Muscle of leg (tissue), 11 donors: ENCODE measurements around the gene SH3RF3. TPM values are rescaled to one million over a fixed set of nuclear protein-coding genes. Genes with fewer than 3 reads are reported as not detected.

Experiments used
- DNase-seq: peaks from one replicate; pipeline ENCODE4 v3.0.0; 2013
- H3K27ac ChIP-seq: one replicate; pipeline ENCODE4 v1.5.1; 2013; ENCODE audit warnings: mild to moderate bottlenecking, low read length, control low read depth
- H3K27me3 ChIP-seq: one replicate; pipeline ENCODE4 v1.6.1; 2013; ENCODE audit warnings: low read length; ENCODE audit not compliant: control insufficient read depth, insufficient read depth
- H3K36me3 ChIP-seq: one replicate; pipeline ENCODE4 v1.6.1; 2013; ENCODE audit warnings: low read length; ENCODE audit not compliant: control insufficient read depth, insufficient read depth
- H3K4me1 ChIP-seq: one replicate; pipeline ENCODE4 v1.6.1; 2013; ENCODE audit warnings: low read length; ENCODE audit not compliant: control insufficient read depth, insufficient read depth
- H3K4me3 ChIP-seq: one replicate; pipeline ENCODE4 v1.5.1; 2013; ENCODE audit warnings: low read length, control low read depth
- H3K9me3 ChIP-seq: replicated peaks from 2 replicates; pipeline ENCODE4 v1.6.1; 2013; ENCODE audit warnings: low read depth, low read length; ENCODE audit not compliant: control insufficient read depth
- WGBS: methylation state at CpG from one replicate; pipeline ENCODE4 v1.1.5; 2013; ENCODE audit warnings: missing lambda C conversion rate; ENCODE audit not compliant: insufficient coverage; 5-methylcytosine and 5-hydroxymethylcytosine counted together
- polyA plus RNA-seq, 8 donors: library from polyadenylated mRNA; unstranded; fragments of 120-200 nt; gene quantifications; one replicate each; pipeline versions ENCODE4 v1.2.1 to v1.2.3, GENCODE V29; 2013; ENCODE audit warnings: inconsistent platforms in 1 of 8, low replicate concordance in 1 of 8; ENCODE audit not compliant: insufficient read length in 8 of 8, insufficient read depth in 1 of 8
- total RNA-seq: library from RNA; stranded (reverse); fragments of 120-200 nt; gene quantifications from one replicate; pipeline ENCODE4 v1.2.4, GENCODE V29; 2013

Gene SH3RF3
- total and polyA plus RNA-seq, 9 donors = 2.7 to 6.8 (median 4.7) TPM

DNA sequence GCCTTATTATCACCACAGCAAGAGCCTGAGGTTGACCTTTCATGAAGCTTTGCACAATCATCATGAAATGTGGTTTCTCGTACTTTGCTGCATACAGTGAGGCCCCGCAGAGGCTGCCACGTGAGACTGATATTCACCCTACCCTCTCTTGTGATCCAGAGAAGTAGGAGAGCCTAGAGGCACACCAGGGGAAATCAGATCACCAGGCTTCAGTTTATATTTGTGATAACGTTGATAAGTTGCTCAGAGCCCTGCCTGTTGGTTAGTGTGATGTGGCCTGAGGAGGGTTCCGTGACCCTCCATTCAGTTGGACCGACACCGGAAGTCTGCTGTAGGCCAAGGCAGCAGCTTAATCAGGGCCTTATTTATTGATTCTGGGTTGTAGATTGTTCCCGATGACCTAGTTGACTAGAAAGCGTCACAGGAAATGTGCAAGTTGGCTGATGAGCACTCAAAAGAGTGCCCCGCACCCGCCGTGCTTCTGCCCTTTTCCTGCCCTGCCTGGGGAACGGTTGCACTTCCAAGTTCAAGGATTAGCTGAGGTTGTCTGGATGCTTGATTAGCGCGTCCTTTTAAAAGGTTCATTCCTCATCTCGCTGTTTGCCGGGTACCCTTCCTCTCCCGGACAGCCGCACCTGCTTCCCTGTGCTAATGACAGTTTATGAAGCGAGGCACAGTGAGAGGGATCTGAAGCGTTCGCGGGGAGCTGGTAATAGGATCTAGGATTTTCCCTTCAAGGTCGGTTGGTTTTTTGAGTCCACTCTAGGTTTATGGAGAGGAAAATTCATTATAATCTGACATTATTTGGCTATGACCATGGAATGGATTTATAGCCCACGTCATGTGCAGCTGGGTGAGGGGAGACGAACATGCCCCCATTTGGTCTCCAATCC is 146.4 kb downstream of the SH3RF3 start:
- H3K36me3 ChIP-seq = no peaks in the 10 kb centered on the region
- H3K27ac ChIP-seq = no peak overlapping the region
- peaks cover 42% of the 10 kb centered on the region for H3K4me1 ChIP-seq
- H3K4me3 ChIP-seq = no peak overlapping the region
- no peaks in the 10 kb centered on the region for H3K9me3 ChIP-seq
- H3K27me3 ChIP-seq = peaks cover 10% of the 10 kb centered on the region
- 75% methylated on average over 13 of the region's 26 CpGs for WGBS
- DNase-seq = no peak

DNA sequence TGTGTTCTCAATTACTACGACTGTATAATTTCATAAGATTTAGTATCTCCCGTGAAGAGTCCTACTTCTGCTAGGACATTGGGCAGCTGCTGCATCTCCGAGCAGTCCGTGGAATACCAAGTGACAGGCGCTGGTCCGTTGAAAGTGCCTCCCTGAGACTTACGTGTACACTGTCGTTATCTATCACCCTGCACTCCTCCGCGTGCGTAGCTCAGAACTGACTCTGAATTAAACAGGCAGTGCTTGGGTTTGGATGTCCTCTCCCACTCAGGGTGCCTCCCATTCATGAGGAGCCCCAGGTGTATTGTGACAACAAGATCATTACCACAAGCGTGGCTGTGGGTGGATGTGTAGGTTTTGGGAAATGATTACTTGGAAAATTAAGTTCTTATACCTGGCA is 148.4 kb downstream of the SH3RF3 start:
- peaks cover 39% of the 10 kb centered on the region for H3K4me1 ChIP-seq
- 88% methylated on average over 12 of the region's 12 CpGs for WGBS
- H3K27ac ChIP-seq = no peak overlapping the region
- no peaks in the 10 kb centered on the region for H3K9me3 ChIP-seq
- peaks cover 11% of the 10 kb centered on the region for H3K27me3 ChIP-seq
- no peaks in the 10 kb centered on the region for H3K36me3 ChIP-seq
- DNase-seq = no peak
- H3K4me3 ChIP-seq = no peak overlapping the region

DNA sequence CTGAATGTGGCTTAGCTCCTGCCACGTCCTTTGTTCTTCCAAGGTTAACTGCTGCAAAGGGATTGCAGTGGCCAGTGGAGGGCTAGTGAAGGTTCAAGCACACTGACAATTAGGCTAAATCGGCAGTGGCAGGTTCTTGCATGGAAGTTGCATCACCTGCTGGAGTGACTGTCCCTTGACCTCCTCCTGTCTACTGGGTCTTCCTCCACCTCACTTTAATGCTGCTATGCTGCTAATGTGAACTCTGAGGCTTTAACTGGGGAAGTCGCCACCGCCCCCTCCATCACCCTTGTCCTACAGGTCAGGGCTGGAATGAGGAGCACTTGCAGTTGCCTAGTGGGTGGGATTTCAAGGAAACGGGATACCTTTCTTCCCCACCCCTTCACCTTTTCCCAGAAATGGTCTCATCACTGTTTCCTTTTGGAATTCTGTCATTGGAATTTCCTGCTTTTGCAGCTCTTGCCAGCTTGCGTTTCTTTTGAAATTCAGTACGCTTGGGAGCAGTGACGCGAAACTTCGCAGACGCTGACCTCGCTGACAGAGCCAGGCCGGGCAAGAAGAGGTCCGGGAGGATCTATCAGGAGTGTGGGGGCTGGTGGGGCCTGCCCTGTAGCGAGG is 150.3 kb downstream of the SH3RF3 start:
- Histone ChIP-seq H3K27ac (no peak overlapping the region), H3K27me3 (peaks cover 11% of the 10 kb centered on the region), H3K36me3 (no peaks in the 10 kb centered on the region), H3K4me1 (peaks cover 52% of the 10 kb centered on the region), H3K4me3 (no peak overlapping the region), H3K9me3 (no peaks in the 10 kb centered on the region)
- peak; percentile 64 for DNase-seq
- WGBS = 18% methylated on average over 13 of the region's 15 CpGs

DNA sequence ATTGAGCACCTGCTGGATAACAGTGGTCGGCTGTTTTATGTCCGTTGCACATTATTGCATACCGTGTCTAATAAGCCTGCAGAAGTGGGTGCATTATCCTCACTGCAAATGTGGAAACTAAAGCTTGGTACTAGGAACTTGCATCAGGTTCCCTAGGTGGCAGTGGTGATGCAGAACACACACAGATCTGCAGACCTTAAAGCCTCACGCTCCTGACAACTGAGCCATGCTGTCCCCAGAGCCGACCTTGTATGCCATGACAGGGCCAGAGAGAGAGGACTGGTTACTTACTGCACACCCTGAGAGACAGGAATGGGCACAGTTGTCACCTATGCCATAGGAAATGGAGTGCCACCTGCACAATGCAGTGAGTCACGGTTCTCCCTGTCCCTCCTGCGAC is 151.8 kb downstream of the SH3RF3 start:
- peaks cover 59% of the 10 kb centered on the region for H3K4me1 ChIP-seq

DNA sequence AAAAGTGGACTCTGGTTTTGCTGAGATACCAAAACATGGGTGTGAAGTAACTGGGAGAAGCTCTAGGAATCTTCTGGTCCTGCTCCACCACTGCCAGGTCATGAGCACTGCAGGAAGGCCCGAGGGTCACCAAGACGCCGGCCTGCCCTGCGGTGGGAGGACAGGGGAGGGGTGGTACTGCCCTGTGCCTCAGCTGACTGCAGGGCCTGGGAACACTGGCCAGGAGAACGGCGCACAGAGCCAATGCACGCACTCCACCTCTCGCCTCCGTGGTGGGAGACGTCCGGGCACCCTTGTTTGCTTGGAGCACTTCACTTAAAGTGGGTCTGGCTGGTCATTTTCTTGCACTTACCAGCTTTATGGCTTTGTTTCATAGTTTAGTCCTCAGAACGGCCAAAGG is 153.4 kb downstream of the SH3RF3 start:
- Histone ChIP-seq H3K4me1 (peaks cover 67% of the 10 kb centered on the region), H3K36me3 (no peaks in the 10 kb centered on the region), H3K27me3 (peaks cover 9% of the 10 kb centered on the region), H3K9me3 (no peaks in the 10 kb centered on the region), H3K4me3 (no peak overlapping the region), H3K27ac (no peak overlapping the region)
- 88% methylated on average over 12 of the region's 12 CpGs for WGBS
- no peak for DNase-seq

More for the DNA sequence above, 151.8 kb downstream of the SH3RF3 start:
- Histone ChIP-seq H3K36me3 (no peaks in the 10 kb centered on the region), H3K4me3 (no peak overlapping the region), H3K27me3 (peaks cover 9% of the 10 kb centered on the region), H3K9me3 (no peaks in the 10 kb centered on the region), H3K27ac (no peak overlapping the region)
- DNase-seq = no peak
- WGBS = 70% methylated on average over 2 of the region's 7 CpGs

DNA sequence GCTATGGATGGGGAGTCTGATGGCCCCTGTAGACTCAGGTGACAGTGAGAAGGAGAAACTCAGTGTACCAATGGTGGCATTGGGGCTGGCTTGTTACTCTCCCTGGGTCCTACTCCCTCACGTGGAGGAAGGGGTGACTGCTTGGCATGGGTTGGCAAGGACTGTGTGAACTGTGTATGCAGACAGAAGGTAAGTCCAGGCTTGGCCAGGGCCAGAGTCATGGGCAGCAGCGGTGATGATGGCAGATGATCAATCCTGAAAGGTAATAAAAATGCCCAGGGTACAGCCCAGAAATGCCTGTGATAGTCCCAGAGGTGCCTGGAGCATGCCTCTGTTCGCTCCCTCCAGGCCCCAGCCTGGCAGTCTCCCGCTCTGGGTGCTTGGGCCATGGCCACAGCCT is 153.9 kb downstream of the SH3RF3 start:
- peaks cover 67% of the 10 kb centered on the region for H3K4me1 ChIP-seq
- no peak for DNase-seq
- H3K4me3 ChIP-seq = no peak overlapping the region
- 96% methylated on average over 4 of the region's 4 CpGs for WGBS
- H3K27ac ChIP-seq = no peak overlapping the region
- no peaks in the 10 kb centered on the region for H3K36me3 ChIP-seq
- H3K9me3 ChIP-seq = no peaks in the 10 kb centered on the region
- H3K27me3 ChIP-seq = peaks cover 9% of the 10 kb centered on the region

DNA sequence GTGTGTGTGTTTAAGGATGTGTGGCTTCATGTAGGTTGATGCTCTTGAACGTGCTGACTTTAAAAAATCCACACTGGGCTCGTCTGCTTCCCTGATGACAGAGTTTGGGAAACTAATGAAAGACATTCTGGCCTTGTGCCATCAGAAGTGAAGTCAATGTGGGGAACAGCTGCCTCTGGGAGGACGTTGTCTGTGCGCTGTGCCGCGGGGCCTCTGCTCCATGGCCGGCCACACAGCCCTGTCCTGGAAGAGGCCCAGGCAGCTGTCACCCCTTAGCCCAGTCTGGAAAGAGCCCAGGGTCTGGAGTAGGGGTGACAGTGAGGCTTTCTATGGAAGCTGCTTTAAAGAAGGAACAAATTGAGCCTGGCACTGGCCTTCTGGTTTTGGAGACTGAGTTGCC is 155.8 kb downstream of the SH3RF3 start:
- Histone ChIP-seq H3K27ac (peak overlapping the region; percentile 67), H3K27me3 (peaks cover 6% of the 10 kb centered on the region), H3K4me1 (peaks cover 58% of the 10 kb centered on the region), H3K36me3 (no peaks in the 10 kb centered on the region), H3K9me3 (no peaks in the 10 kb centered on the region), H3K4me3 (no peak overlapping the region)
- 9% methylated on average over 7 of the region's 7 CpGs for whole genome bisulfite sequencing
- peak; percentile 96 for DNase-seq

DNA sequence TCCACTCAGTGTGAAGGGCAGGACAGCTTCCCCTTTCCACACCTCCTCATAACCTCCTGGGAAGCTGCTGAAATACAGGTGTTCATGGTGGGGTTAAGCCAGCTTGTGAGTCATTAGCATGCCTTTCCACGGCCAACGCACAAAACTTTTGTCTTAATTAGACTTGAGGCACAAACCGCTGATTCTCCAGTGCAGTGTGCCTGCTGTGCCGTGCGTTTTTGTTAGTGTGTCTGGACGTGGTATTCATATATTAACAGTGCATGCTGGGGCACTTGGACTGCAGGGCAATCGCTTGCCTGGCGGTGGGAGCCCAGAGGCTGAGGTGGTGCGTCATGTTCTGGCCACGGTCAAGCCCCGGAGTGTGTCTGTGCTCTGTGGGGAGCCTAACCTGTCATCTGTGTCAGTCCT is 156.2 kb downstream of the SH3RF3 start:
- 33% methylated on average over 11 of the region's 11 CpGs for WGBS
- no peak for DNase-seq

DNA sequence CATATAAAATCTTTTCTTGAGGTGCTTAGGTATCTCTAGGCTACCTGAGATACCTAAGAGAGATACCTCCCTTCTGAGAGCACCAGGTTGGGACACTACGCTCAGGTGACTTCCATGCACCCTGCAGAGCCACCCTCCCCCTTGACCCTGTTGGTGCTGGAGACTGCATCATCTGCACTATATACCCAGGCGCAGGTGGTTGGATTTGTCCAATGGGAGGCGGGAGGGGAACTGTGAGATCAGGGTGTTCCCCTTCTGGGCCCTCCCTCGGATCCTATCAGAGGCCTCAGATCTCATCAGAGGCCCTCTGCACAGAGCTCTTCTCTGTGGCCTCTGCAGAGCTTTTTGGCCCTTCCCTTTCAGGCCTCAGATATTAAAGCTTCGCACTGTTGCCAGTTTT is 158.4 kb downstream of the SH3RF3 start:
- Histone ChIP-seq H3K4me1 (peaks cover 61% of the 10 kb centered on the region), H3K27me3 (no peaks in the 10 kb centered on the region), H3K9me3 (no peaks in the 10 kb centered on the region), H3K4me3 (no peak overlapping the region), H3K36me3 (no peaks in the 10 kb centered on the region), H3K27ac (no peak overlapping the region)
- DNase-seq = no peak
- WGBS = 92% methylated on average over 4 of the region's 5 CpGs

More for the DNA sequence above, 156.2 kb downstream of the SH3RF3 start:
- Histone ChIP-seq H3K4me1 (peaks cover 56% of the 10 kb centered on the region), H3K4me3 (no peak overlapping the region), H3K27ac (peak overlapping the region; percentile 67), H3K27me3 (peaks cover 4% of the 10 kb centered on the region), H3K36me3 (no peaks in the 10 kb centered on the region), H3K9me3 (no peaks in the 10 kb centered on the region)

DNA sequence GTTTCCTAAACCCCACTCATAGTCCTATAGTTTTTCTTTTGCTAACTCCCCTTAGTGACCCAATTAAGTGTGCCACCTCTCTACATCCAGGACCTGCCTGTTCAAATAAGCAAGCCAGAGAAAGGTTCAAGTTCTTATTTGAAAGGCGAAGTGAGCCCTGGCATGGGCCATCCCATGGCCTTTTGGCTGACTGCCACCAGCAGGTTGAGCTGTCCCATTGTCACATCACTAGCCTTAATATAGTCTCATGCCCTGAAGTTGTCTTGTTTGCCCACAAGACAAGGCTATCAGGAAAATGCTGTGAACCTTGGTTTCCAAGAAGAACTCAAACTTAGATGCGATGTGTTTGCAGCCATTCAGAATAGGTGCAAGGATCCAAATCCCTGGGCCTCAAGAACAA is 158.8 kb downstream of the SH3RF3 start:
- Histone ChIP-seq H3K4me3 (no peak overlapping the region), H3K4me1 (peaks cover 59% of the 10 kb centered on the region), H3K36me3 (no peaks in the 10 kb centered on the region), H3K27me3 (no peaks in the 10 kb centered on the region), H3K9me3 (no peaks in the 10 kb centered on the region), H3K27ac (no peak overlapping the region)
- WGBS = 89% methylated on average over 2 of the region's 2 CpGs
- DNase-seq = no peak
